GM12878 (cell line): Measurements from ENCODE around the gene MAPKAPK3. TPM values are rescaled to one million over a fixed set of nuclear protein-coding genes. Genes with fewer than 3 reads are reported as not detected.

Experiments
- ATAC-seq: fragments of 200-7000 bp; cut with Tn5 transposase; 3 replicates; pipeline ENCODE4 v1.9.1; 2020; ENCODE audit warnings: mild to moderate bottlenecking, moderate library complexity
- BruUV-seq: library from RNA; stranded (reverse); fragments of 400-500 nt; replicated peaks from 2 replicates; lab custom pipeline; 2021; lab: Mats Ljungman, UMichigan
- CTCF ChIA-PET: fragments of 300-600 bp; sonication (Branson Sonifier 250); formaldehyde crosslinking; extraction: SDS; loops from one replicate; lab custom pipeline; 2021; ENCODE audit warnings: inconsistent platforms; lab: Yijun Ruan, JAX
- POLR2A ChIA-PET: fragments of 350-600 bp; formaldehyde crosslinking; extraction: SDS; loops from one replicate; lab custom pipeline; 2021; ENCODE audit warnings: inconsistent platforms; lab: Charles Lee
- RAD21 ChIA-PET: fragments of 300-600 bp; sonication (Branson Sonifier 250); formaldehyde crosslinking; loops from one replicate; lab custom pipeline; 2023; ENCODE audit warnings: antibody characterized with exemption; ENCODE audit not compliant: unreplicated experiment; lab: Charles Lee
- SMC1A ChIA-PET: fragments of 300-600 bp; sonication (Branson Sonifier 250); formaldehyde crosslinking; loops from one replicate; lab custom pipeline; 2023; ENCODE audit not compliant: unreplicated experiment, uncharacterized antibody; lab: Charles Lee
- DNase-seq: peaks from one replicate; pipeline ENCODE4 v3.0.0-alpha.2; 2011; ENCODE audit warnings: low read depth, low spot score
- FAIRE-seq: peaks from 3 replicates; lab custom pipeline; 2011; peaks lifted over from hg19 to GRCh38; lab: Jason Lieb, UNC
- H2AFZ ChIP-seq: 2 replicates; pipeline ENCODE4 v1.6.0; 2011; ENCODE audit warnings: low read depth, low read length, control low read depth; ENCODE audit not compliant: control insufficient read depth
- H3K27ac ChIP-seq: 2 replicates; pipeline ENCODE4 v1.5.1; 2011; ENCODE audit warnings: control low read depth; ENCODE audit not compliant: control insufficient read depth, insufficient read depth
- H3K27me3 ChIP-seq, 2 experiments: replicated peaks in 1 of 2; 2 replicates each; pipeline versions ENCODE4 v1.6.0 to v1.6.1; 2011; ENCODE audit warnings: low read length in 1 of 2; ENCODE audit not compliant: control insufficient read depth in 2 of 2, insufficient read depth in 2 of 2
- H3K36me3 ChIP-seq, 2 experiments: 2 replicates each; pipeline ENCODE4 v1.5.1; 2011; ENCODE audit warnings: low read length in 1 of 2; ENCODE audit not compliant: control insufficient read depth in 2 of 2, insufficient read depth in 2 of 2
- H3K4me1 ChIP-seq: 2 replicates; pipeline ENCODE4 v1.6.1; 2011; ENCODE audit warnings: mild to moderate bottlenecking, low read length, moderate library complexity, mixed read lengths; ENCODE audit not compliant: control insufficient read depth, insufficient read depth
- H3K4me2 ChIP-seq: 2 replicates; pipeline ENCODE4 v1.6.0; 2011; ENCODE audit warnings: control low read depth; ENCODE audit not compliant: control insufficient read depth, insufficient read depth
- H3K4me3 ChIP-seq: fragments of 200-600 bp; sonication (generic); 2 replicates; pipeline ENCODE4 v1.5.1; 2016
- H3K79me2 ChIP-seq: 2 replicates; pipeline ENCODE4 v1.6.0; 2011; ENCODE audit warnings: low read length; ENCODE audit not compliant: control insufficient read depth, insufficient read depth
- H3K9ac ChIP-seq: 2 replicates; pipeline ENCODE4 v1.8.0; 2011; ENCODE audit warnings: low read length, control low read depth, mixed read lengths; ENCODE audit not compliant: control insufficient read depth, insufficient read depth
- H3K9me3 ChIP-seq: replicated peaks from 3 replicates; pipeline ENCODE4 v1.5.1; 2011; ENCODE audit warnings: mild to moderate bottlenecking, low read length; ENCODE audit not compliant: control insufficient read depth, insufficient read depth
- H4K20me1 ChIP-seq: 2 replicates; pipeline ENCODE4 v1.6.0; 2011; ENCODE audit not compliant: control insufficient read depth, insufficient read depth
- ATF3 ChIP-seq: IDR thresholded peaks from 2 replicates; pipeline ENCODE4 v1.6.1; 2011; ENCODE audit warnings: low read depth, mild to moderate bottlenecking, low read length, moderate library complexity, borderline replicate concordance; ENCODE audit errors: extremely low read depth
- CHD2 ChIP-seq: IDR thresholded peaks from 2 replicates; pipeline ENCODE4 v1.6.1; 2011; ENCODE audit warnings: low read depth, low read length, improper control_type of control experiment, borderline replicate concordance
- CTCF ChIP-seq, 3 experiments: IDR thresholded peaks in 2 of 3; conservative IDR thresholded peaks in 1 of 3; 2 replicates each; pipeline ENCODE4 v1.5.1; 2011; ENCODE audit warnings: low read depth in 3 of 3, low read length in 3 of 3, mild to moderate bottlenecking in 3 of 3, control low read depth in 2 of 3, moderate library complexity in 2 of 3, inconsistent platforms in 1 of 3, mixed read lengths in 1 of 3; ENCODE audit not compliant: control insufficient read depth in 2 of 3, insufficient read depth in 1 of 3; ENCODE audit errors: extremely low read depth in 1 of 3
- GATAD2B ChIP-seq: fragments of 450-650 bp; conservative IDR thresholded peaks from 2 replicates; pipeline ENCODE4 v1.6.1; 2017; ENCODE audit warnings: low read depth, mild to moderate bottlenecking, moderate library complexity
- HDGF ChIP-seq: fragments of 450-650 bp; IDR thresholded peaks from 2 replicates; pipeline ENCODE4 v1.6.1; 2016; ENCODE audit warnings: antibody characterized with exemption
- IKZF1 ChIP-seq: fragments of 450-650 bp; conservative IDR thresholded peaks from 2 replicates; pipeline ENCODE4 v1.6.1; 2017; ENCODE audit warnings: antibody characterized with exemption, mild to moderate bottlenecking
- MEF2B ChIP-seq: fragments of 450-650 bp; IDR thresholded peaks from 2 replicates; pipeline ENCODE4 v1.6.1; 2018; ENCODE audit warnings: mild to moderate bottlenecking, moderate library complexity; ENCODE audit not compliant: partially characterized antibody, poor library complexity, severe bottlenecking
- PML ChIP-seq: IDR thresholded peaks from 2 replicates; pipeline ENCODE4 v1.6.1; 2012; ENCODE audit warnings: low read length, inconsistent platforms
- TARDBP ChIP-seq: IDR thresholded peaks from 2 replicates; pipeline ENCODE4 v1.6.1; 2016; ENCODE audit warnings: borderline replicate concordance
- YBX1 ChIP-seq: fragments of 450-650 bp; IDR thresholded peaks from 2 replicates; pipeline ENCODE4 v1.6.1; 2016; ENCODE audit warnings: antibody characterized with exemption
- YY1 ChIP-seq: IDR thresholded peaks from 2 replicates; pipeline ENCODE4 v1.6.1; 2011; ENCODE audit warnings: low read depth, mild to moderate bottlenecking, low read length
- ZBTB11 ChIP-seq: fragments of 450-650 bp; formaldehyde crosslinking; IDR thresholded peaks from 2 replicates; pipeline ENCODE4 v1.5.0; 2022; ENCODE audit warnings: mild to moderate bottlenecking, missing genetic modification characterization
- ZNF622 ChIP-seq: fragments of 450-650 bp; IDR thresholded peaks from 2 replicates; pipeline ENCODE4 v1.6.1; 2017; ENCODE audit warnings: mild to moderate bottlenecking, inconsistent platforms
- ZSCAN29 ChIP-seq: fragments of 450-650 bp; IDR thresholded peaks from 2 replicates; pipeline ENCODE4 v1.6.1; 2017; ENCODE audit warnings: mild to moderate bottlenecking, moderate library complexity
- WGBS: methylation state at CpG from one replicate; pipeline ENCODE4 v1.1.6; 2016; ENCODE audit warnings: low lambda C conversion rate; ENCODE audit not compliant: insufficient replicate concordance, insufficient coverage; ENCODE audit errors: missing lambda C conversion rate; 5-methylcytosine and 5-hydroxymethylcytosine counted together
- in situ Hi-C: fragments of 300-500 bp; cut with MboI; formaldehyde crosslinking; loops from 9 replicates; pipeline ENCODE4 v1.14.3; 2018; ENCODE audit warnings: mixed read lengths
- intact Hi-C: fragments of 100-400 bp; cut with micrococcal nuclease; formaldehyde crosslinking; loops from one replicate; pipeline ENCODE4 v1.14.2; 2022; ENCODE audit not compliant: unreplicated experiment
- polyA plus RNA-seq, 11 experiments: library from polyadenylated mRNA; depleted of rRNA in 4 of 11; unstranded in 6 of 11; stranded (reverse) in 5 of 11; fragments of >200 nt; fragmentation: Nextera tagmentation in 4 of 11; fragmentation: Illumina TruSeq in 1 of 11; extraction: Ambion mirVana in 4 of 11; extraction: Trizol in 1 of 11; gene quantifications; 1 replicate in 1 of 11; 2 replicates in 10 of 11; pipeline versions ENCODE4 v1.2.1 to v1.2.3, GENCODE V29; 2011 to 2016; ENCODE audit warnings: inconsistent platforms in 2 of 11, missing spikeins in 2 of 11, low read depth in 1 of 11
- total RNA-seq, 4 experiments: library from RNA; depleted of rRNA in 3 of 4; stranded (reverse); fragments of >200 nt in 3 of 4; fragmentation: Illumina TruSeq in 1 of 4; extraction: Trizol in 1 of 4; gene quantifications; 2 replicates each; pipeline versions ENCODE4 v1.2.1 to v1.2.3, GENCODE V29; 2013 to 2021

MAPKAPK3 gene
- total and polyA plus RNA-seq, 10 of the 15 experiments (the other 5 are each of a cell fraction or from before 2014, with no cell fraction given) = 7.9 to 66.0 (median 39.0) TPM

- CTCF ChIA-PET = interaction anchor here (0.6 to 11.6 kb wide), 12 partner anchors 21 to 1711 kb away, joined by 3 to 410 read pairs (median 4); partner anchors contain the start of genes CISH and MAPKAPK3
- Histone ChIP-seq H3K9me3 (no peaks in the 10 kb centered on the region), H3K27ac (peak within 1 kb of the TSS; percentile 91), H3K36me3 (no peaks in the 10 kb centered on the region; a peak in 2 of 4 replicates), H2AFZ (peak within 1 kb of the TSS; percentile 98), H3K4me1 (peaks cover 13% of the 10 kb centered on the region), H3K9ac (peak within 1 kb of the TSS; percentile 86), H3K4me3 (peak within 1 kb of the TSS; percentile 81), H3K4me2 (peak within 1 kb of the TSS; percentile 96), H4K20me1 (no peaks in the 10 kb centered on the region), H3K27me3 (no peaks in the 10 kb centered on the region), H3K79me2 (peaks cover 5% of the 10 kb centered on the region)
- WGBS = under 1% methylated on average over 55 of the region's 55 CpGs
- no TSS peak for BruUV-seq
- POLR2A ChIA-PET = interaction anchor here (0.5 to 3.1 kb wide), 17 partner anchors 18 to 931 kb away, joined by 3 to 23 read pairs (median 6); partner anchors contain the start of genes CISH, CYB561D2, DCAF1 and MANF
- ATAC-seq (peak; percentile 84), FAIRE-seq (peak; percentile 86), DNase-seq (peak; percentile 76)
- SMC1A ChIA-PET = interaction anchor here (1.5 to 6.5 kb wide), 6 partner anchors 21 to 50 kb away, joined by 5 to 137 read pairs (median 14); partner anchors contain the start of genes CISH and MAPKAPK3
- in situ Hi-C loops (no loop called here), intact Hi-C loops (loop anchor here (5.0 kb wide), 1 partner anchor 818 kb away; the partner anchor contains the start of gene MANF)
- RAD21 ChIA-PET = interaction anchor here (1.0 to 7.1 kb wide), 9 partner anchors 17 to 803 kb away, joined by 3 to 244 read pairs (median 4); partner anchors contain the start of genes CISH and MAPKAPK3
- TF ChIP-seq PML (peak; percentile 95), GATAD2B (peak; percentile 94), CHD2 (peak; percentile 54; the same call in 1 of the 2 replicates), ZBTB11 (peak; percentile 93), ZNF622 (no peak), HDGF (no peak), MEF2B (peak; percentile 92), ZSCAN29 (peak; percentile 50; the same call in 1 of the 2 replicates), TARDBP (no peak; the same call in none of the 2 replicates), CTCF (IDR thresholded peaks at IDR 0.05 in 2 of 3, conservative IDR thresholded peaks at IDR 0.05 in 1 of 3; ENCODE audit: control insufficient read depth in 2 of 3, extremely low read depth in 1 of 3, insufficient read depth in 1 of 3, low read depth in 3 of 3, low read length in 3 of 3) (no peak), ATF3 (no peak), IKZF1 (peak; percentile 98), YBX1 (no peak), YY1 (peak; percentile 84)
Observed at GRCh38 chr3:50568947-50569749, 47.8 kb upstream of the MAPKAPK3 start, which contains the start of gene HEMK1. Gene HEMK1 (plus strand): TSS chr3:50569522. CDS start chr3:50571105, 1,583 bp downstream.
